CD4-positive, alpha-beta T cell (primary cell): ENCODE results near the gene KIAA1217. TPM values are rescaled to one million over a fixed set of nuclear protein-coding genes. Genes with fewer than 3 reads are reported as not detected.

ENCODE experiments used
- ATAC-seq: fragments of 200-7000 bp; cut with Tn5 transposase; one replicate; pipeline ENCODE4 v1.10.0; 2022; ENCODE audit warnings: mild to moderate bottlenecking; ENCODE audit not compliant: poor library complexity
- CTCF ChIA-PET: fragments of 350-600 bp; sonication (Branson Sonifier 250); formaldehyde crosslinking; loops from one replicate; lab custom pipeline; 2021; ENCODE audit warnings: antibody characterized with exemption, inconsistent platforms; lab: Charles Lee
- POLR2A ChIA-PET: fragments of 350-600 bp; sonication (Branson Sonifier 250); formaldehyde crosslinking; loops from one replicate; lab custom pipeline; 2021; ENCODE audit warnings: antibody characterized with exemption, inconsistent platforms; lab: Charles Lee
- DNase-seq, 14 experiments: peaks; one replicate each; pipeline ENCODE4 v3.0.0-alpha.2; 2013 to 2020; ENCODE audit warnings: mixed read lengths in 2 of 14
- H3K27ac ChIP-seq, 2 donors: one replicate each; pipeline versions ENCODE4 v1.5.1 to v1.7.0; 2013; ENCODE audit warnings: low read length in 2 of 2, low read depth in 1 of 2, mild to moderate bottlenecking in 1 of 2
- H3K27me3 ChIP-seq, 2 experiments: 1 replicate in 1 of 2; 2 replicates in 1 of 2; pipeline versions ENCODE4 v1.6.1 to v1.7.0; 2013; ENCODE audit warnings: low read length in 2 of 2, control low read depth in 1 of 2, mild to moderate bottlenecking in 1 of 2, moderate library complexity in 1 of 2; ENCODE audit not compliant: insufficient read depth in 2 of 2, control insufficient read depth in 1 of 2
- H3K36me3 ChIP-seq: one replicate; pipeline ENCODE4 v1.6.1; 2013; ENCODE audit warnings: low read length, control low read depth; ENCODE audit not compliant: insufficient read depth
- H3K4me1 ChIP-seq: one replicate; pipeline ENCODE4 v1.6.1; 2013; ENCODE audit warnings: low read length, control low read depth; ENCODE audit not compliant: insufficient read depth
- H3K4me3 ChIP-seq: one replicate; pipeline ENCODE4 v1.5.1; 2013; ENCODE audit warnings: mild to moderate bottlenecking, low read length, moderate library complexity
- H3K9me3 ChIP-seq, 2 experiments: 1 replicate in 1 of 2; 2 replicates in 1 of 2; pipeline versions ENCODE4 v1.6.1 to v1.7.0; 2013; ENCODE audit warnings: low read length in 2 of 2, mild to moderate bottlenecking in 2 of 2, control low read depth in 1 of 2, moderate library complexity in 1 of 2; ENCODE audit not compliant: control insufficient read depth in 1 of 2, insufficient read depth in 1 of 2
- H3K27ac Mint-ChIP-seq: one replicate; pipeline ENCODE4 v1.8.0; 2020; ENCODE audit warnings: mixed read lengths
- H3K27me3 Mint-ChIP-seq: one replicate; pipeline ENCODE4 v1.8.0; 2021; ENCODE audit warnings: mixed read lengths
- H3K36me3 Mint-ChIP-seq: one replicate; pipeline ENCODE4 v1.8.0; 2021; ENCODE audit warnings: low read depth, mixed read lengths
- H3K4me1 Mint-ChIP-seq: one replicate; pipeline ENCODE4 v1.8.0; 2021; ENCODE audit warnings: low read depth, mixed read lengths
- H3K4me3 Mint-ChIP-seq: one replicate; pipeline ENCODE4 v1.8.0; 2020; ENCODE audit warnings: mild to moderate bottlenecking, mixed read lengths
- H3K9me3 Mint-ChIP-seq: one replicate; pipeline ENCODE4 v1.8.0; 2020; ENCODE audit warnings: mixed read lengths
- CTCF ChIP-seq: fragments of 200-600 bp; IDR thresholded peaks from one replicate; pipeline ENCODE4 v1.8.0; 2022; ENCODE audit warnings: antibody characterized with exemption, mild to moderate bottlenecking
- intact Hi-C, 2 experiments: fragments of 100-400 bp; cut with DNase I in 1 of 2; cut with micrococcal nuclease in 1 of 2; formaldehyde crosslinking; loops; one replicate each; pipeline versions ENCODE4 v1.15.1 to v1.9.0; 2023 to 2025; cut with DNase I, micrococcal nuclease
- total RNA-seq, 174 experiments: library from RNA in 2 of 174; stranded (reverse) in 2 of 174; gene quantifications; one replicate each; pipeline ENCODE4 v1.2.3 and lab custom pipeline; 2021 to 2026

The KIAA1217 gene
- total RNA-seq, 2 experiments from 2014 or later: not detected

GRCh38 chr10:24207341-24207740 lies 1.6 kb upstream of the KIAA1217 start:
- Histone ChIP-seq H3K27ac (no peak overlapping the region), H3K4me1 (peaks cover 6% of the 10 kb centered on the region), H3K36me3 (no peaks in the 10 kb centered on the region), H3K27me3 (peaks cover 8 to 24% of the 10 kb centered on the region in 2 experiments), H3K4me3 (no peak overlapping the region), H3K9me3 (no peaks in the 10 kb centered on the region)
- intact Hi-C loops: no loop called here
- Mint-ChIP-seq H3K27me3 (peaks cover 60% of the 10 kb centered on the region), H3K4me3 (no peak overlapping the region), H3K4me1 (peaks cover 14% of the 10 kb centered on the region), H3K36me3 (no peaks in the 10 kb centered on the region), H3K9me3 (no peaks in the 10 kb centered on the region), H3K27ac (no peak overlapping the region)
- ChIA-PET POLR2A (no interaction called here), CTCF (interaction anchor here (0.6 kb wide), 1 partner anchor 270 kb away, joined by 3 read pairs; no protein-coding TSS in a partner anchor)
- ATAC-seq (no peak), DNase-seq (no peak)
- no peak for TF ChIP-seq CTCF

- no peak overlapping the region for H3K4me3 ChIP-seq
- peaks cover 8 to 24% of the 10 kb centered on the region in 2 experiments for H3K27me3 ChIP-seq
- POLR2A ChIA-PET: interaction anchor here (0.6 kb wide), 1 partner anchor 20 kb away, joined by 3 read pairs; no protein-coding TSS in a partner anchor
- no peaks in the 10 kb centered on the region for H3K36me3 ChIP-seq
- no peaks in the 10 kb centered on the region for H3K9me3 ChIP-seq
- no peak for ATAC-seq
- peaks cover 59% of the 10 kb centered on the region for H3K27me3 Mint-ChIP-seq
- H3K36me3 Mint-ChIP-seq: no peaks in the 10 kb centered on the region
- CTCF ChIA-PET: interaction anchor here (0.6 kb wide), 1 partner anchor 270 kb away, joined by 3 read pairs; no protein-coding TSS in a partner anchor
- no peak overlapping the region for H3K27ac Mint-ChIP-seq
- H3K9me3 Mint-ChIP-seq: no peaks in the 10 kb centered on the region
- TF ChIP-seq CTCF: no peak
- intact Hi-C loops: no loop called here
- no peak overlapping the region for H3K27ac ChIP-seq
- DNase-seq: no peak
- peaks cover 14% of the 10 kb centered on the region for H3K4me1 Mint-ChIP-seq
- H3K4me1 ChIP-seq: peaks cover 6% of the 10 kb centered on the region
- no peak overlapping the region for H3K4me3 Mint-ChIP-seq
These were observed 942 bp upstream of the KIAA1217 start for GRCh38 chr10:24207781-24208611.

GRCh38 chr10:24209432-24209771 lies 464 bp downstream of the KIAA1217 start:
- ChIA-PET POLR2A (no interaction called here), CTCF (no interaction called here)
- Mint-ChIP-seq H3K27me3 (peaks cover 49% of the 10 kb centered on the region), H3K4me1 (peaks cover 14% of the 10 kb centered on the region), H3K27ac (no peak overlapping the region), H3K4me3 (peak overlapping the region; percentile 59), H3K9me3 (no peaks in the 10 kb centered on the region), H3K36me3 (no peaks in the 10 kb centered on the region)
- intact Hi-C loops: no loop called here
- ATAC-seq: no peak
- Histone ChIP-seq H3K4me3 (peak overlapping the region; percentile 5), H3K4me1 (peaks cover 6% of the 10 kb centered on the region), H3K27me3 (peaks cover 8 to 24% of the 10 kb centered on the region in 2 experiments), H3K9me3 (no peaks in the 10 kb centered on the region), H3K36me3 (no peaks in the 10 kb centered on the region), H3K27ac (no peak overlapping the region)
- DNase-seq: no peak
- no peak for TF ChIP-seq CTCF
